OCI-LY3 (cell line): ENCODE results near the gene XXYLT1.

Experiments
- EZH2phosphoT487 ChIP-seq: fragments of 200-600 bp; shearing (Covaris generic); IDR thresholded peaks from 2 replicates; pipeline ENCODE4 v1.6.1; 2018; ENCODE audit warnings: antibody characterized with exemption, mixed run types, low read depth
- TF ChIP-seq, protein P1 (sequence below): fragments of 200-600, 300-600 bp; sonication (generic); IDR thresholded peaks from 2 replicates; pipeline ENCODE4 v1.5.1; 2014; ENCODE audit warnings: antibody characterized with exemption, low read length, low read depth

DNA sequence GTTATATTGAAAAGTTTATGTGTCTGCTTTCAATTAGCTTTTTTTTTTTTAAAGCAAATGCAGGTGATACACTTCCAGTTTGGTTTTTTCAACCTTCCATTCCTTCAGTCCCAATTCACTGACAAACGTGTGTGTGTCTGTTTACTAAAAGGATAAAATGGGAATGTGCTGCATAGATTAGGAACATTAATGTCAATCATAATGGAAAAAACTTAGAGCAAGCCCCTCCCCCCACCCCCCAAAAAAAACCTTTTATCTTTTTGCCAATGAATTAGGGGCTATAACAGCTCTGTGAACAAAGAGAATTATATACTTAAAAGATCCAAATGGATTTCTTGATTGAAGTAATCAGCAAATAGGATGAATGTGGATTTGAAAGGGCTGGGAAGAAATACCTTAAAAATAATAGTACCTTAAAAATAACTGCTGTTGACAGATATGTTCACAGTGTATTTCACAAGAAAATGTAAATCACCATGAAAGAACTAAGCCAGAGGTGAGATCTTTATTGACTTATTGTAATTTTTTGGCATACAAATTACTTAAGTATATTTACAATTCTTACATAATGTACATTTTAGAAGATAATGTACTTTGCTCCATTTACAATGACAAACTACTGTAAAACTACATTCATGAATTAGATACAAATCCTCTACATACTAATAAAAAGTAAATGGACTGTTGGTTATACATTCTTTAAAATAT, 3.5 kb upstream of the XXYLT1 start:
- TF ChIP-seq, protein P1, sequence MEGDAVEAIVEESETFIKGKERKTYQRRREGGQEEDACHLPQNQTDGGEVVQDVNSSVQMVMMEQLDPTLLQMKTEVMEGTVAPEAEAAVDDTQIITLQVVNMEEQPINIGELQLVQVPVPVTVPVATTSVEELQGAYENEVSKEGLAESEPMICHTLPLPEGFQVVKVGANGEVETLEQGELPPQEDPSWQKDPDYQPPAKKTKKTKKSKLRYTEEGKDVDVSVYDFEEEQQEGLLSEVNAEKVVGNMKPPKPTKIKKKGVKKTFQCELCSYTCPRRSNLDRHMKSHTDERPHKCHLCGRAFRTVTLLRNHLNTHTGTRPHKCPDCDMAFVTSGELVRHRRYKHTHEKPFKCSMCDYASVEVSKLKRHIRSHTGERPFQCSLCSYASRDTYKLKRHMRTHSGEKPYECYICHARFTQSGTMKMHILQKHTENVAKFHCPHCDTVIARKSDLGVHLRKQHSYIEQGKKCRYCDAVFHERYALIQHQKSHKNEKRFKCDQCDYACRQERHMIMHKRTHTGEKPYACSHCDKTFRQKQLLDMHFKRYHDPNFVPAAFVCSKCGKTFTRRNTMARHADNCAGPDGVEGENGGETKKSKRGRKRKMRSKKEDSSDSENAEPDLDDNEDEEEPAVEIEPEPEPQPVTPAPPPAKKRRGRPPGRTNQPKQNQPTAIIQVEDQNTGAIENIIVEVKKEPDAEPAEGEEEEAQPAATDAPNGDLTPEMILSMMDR = no peak
- no peak for TF ChIP-seq EZH2phosphoT487
